ENCODE measurements around the gene STAT5A.
"Not testable (repeated sequence)": the region's sequence is repeated elsewhere in the genome, so short reads cannot be mapped to it uniquely, and the experiment has no call there.

Gene STAT5A

DNA sequence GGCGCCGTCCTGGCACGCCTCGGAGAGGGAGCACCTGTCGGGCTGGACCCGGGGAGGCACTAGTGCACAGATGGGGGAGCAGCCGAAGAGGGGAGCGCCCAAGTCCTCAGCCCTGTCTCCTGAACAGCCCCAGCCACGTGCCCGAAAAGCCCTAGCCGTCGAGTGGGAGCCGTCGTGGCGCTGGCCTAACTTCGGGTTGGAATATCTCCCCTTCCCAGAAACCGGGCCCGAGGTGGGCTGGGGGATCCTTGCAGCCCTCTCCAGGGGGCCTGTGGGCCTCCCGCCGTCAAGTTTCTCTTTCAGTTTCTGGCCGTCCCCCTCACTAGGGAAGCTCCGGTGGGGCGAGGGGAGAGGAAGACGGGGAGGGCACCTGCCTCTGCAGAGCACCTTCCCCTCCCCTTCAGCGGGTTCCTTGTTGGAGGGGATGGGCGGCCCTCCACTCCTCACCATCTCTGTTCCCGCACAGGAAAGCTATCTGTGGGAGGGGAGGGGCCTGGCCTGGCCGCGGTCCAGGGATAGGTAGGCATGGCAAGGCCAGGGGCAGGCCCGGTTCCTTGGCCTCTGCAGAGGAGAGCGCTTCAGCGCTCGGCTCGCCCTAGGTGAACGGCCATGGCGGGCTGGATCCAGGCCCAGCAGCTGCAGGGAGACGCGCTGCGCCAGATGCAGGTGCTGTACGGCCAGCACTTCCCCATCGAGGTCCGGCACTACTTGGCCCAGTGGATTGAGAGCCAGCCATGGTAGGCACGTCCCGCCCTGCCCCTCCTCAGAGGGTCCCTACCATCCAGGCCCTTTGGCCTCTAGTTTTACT is 709 bp downstream of the STAT5A start:
- no peak for DNase-seq (ENCODE audit: low read depth)
- H3K4me3 ChIP-seq (ENCODE audit: low read depth, low read length) = peak overlapping the region; percentile 30
- TF ChIP-seq, protein P1, sequence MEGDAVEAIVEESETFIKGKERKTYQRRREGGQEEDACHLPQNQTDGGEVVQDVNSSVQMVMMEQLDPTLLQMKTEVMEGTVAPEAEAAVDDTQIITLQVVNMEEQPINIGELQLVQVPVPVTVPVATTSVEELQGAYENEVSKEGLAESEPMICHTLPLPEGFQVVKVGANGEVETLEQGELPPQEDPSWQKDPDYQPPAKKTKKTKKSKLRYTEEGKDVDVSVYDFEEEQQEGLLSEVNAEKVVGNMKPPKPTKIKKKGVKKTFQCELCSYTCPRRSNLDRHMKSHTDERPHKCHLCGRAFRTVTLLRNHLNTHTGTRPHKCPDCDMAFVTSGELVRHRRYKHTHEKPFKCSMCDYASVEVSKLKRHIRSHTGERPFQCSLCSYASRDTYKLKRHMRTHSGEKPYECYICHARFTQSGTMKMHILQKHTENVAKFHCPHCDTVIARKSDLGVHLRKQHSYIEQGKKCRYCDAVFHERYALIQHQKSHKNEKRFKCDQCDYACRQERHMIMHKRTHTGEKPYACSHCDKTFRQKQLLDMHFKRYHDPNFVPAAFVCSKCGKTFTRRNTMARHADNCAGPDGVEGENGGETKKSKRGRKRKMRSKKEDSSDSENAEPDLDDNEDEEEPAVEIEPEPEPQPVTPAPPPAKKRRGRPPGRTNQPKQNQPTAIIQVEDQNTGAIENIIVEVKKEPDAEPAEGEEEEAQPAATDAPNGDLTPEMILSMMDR (IDR thresholded peaks at IDR 0.05; ENCODE audit: low read depth, low read length, missing control alignments) = no peak
- in situ Hi-C loops (cut with HindIII; ENCODE audit: low sequenced_read_pairs) = no loop called here

DNA sequence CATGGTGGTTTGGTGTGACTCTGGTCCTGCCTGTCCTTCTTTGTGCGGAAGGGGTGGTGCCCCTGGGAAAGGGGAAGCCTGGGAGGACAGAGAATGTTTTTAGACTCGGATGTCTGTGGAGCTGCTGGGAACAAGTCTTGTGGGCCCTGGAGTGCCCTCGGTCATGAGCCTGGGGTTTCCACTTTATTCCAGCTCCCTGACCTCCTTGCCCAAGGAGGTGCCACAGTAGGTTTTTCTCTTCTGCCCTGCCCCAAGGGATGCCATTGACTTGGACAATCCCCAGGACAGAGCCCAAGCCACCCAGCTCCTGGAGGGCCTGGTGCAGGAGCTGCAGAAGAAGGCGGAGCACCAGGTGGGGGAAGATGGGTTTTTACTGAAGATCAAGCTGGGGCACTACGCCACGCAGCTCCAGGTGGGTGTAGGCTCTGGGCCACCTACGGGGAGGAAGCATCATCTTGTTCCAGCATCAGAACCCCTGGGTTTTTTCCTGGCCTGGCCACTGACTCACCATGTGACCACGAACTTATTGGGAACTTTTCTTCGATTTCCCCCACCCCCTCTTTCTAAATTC is 1.4 kb downstream of the STAT5A start:
- H3K4me3 ChIP-seq (ENCODE audit: low read depth, low read length) = no peak overlapping the region
- TF ChIP-seq, protein P1 (IDR thresholded peaks at IDR 0.05; ENCODE audit: low read depth, low read length, missing control alignments) = no peak
- DNase-seq (ENCODE audit: low read depth) = no peak
- in situ Hi-C loops (cut with HindIII; ENCODE audit: low sequenced_read_pairs) = no loop called here

DNA sequence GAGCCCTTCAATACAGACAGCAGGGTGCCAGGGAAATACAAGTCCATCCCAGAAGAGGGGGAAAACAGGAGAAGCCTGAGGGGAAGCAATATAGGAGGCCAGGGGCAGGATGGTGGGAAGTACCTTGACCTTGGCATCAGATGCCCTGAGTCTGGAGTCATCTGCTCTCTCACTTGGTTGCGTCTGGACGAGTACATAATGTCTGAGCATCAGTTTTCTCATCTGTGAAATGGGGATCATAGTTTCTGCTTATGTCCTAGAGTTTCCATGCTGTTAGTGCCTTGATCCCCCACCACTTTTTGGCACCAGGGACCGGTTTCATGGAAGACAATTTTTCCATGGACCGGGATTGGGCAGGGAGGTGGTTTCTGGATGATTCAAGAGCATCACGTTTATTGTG is 2.3 kb downstream of the STAT5A start:
- DNase-seq (ENCODE audit: low read depth) = no peak
- in situ Hi-C loops (cut with HindIII; ENCODE audit: low sequenced_read_pairs) = no loop called here
- H3K4me3 ChIP-seq (ENCODE audit: low read depth, low read length) = no peak overlapping the region
- TF ChIP-seq, protein P1 (IDR thresholded peaks at IDR 0.05; ENCODE audit: low read depth, low read length, missing control alignments) = no peak

DNA sequence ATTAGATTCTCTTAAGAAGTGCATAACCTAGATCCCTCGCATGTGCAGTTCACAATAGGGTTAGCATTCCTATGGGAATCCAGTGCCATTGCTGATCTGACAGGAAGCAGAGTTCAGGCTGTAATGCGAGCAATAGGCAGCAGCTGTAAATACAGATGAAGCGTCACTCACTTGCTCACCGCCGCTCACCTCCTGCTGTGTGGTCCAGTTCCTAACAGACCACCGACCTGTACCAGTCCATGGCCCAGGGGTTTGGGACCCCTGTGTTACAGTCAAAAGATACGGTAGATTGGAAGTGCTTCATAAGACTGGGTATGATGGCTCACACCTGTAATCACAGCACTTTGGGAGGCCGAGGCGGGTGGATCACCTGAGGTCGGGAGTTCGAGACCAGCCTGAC is 2.8 kb downstream of the STAT5A start:
- TF ChIP-seq, protein P1 (IDR thresholded peaks at IDR 0.05; ENCODE audit: low read depth, low read length, missing control alignments) = no peak
- no peak for DNase-seq (ENCODE audit: low read depth)
- no peak overlapping the region for H3K4me3 ChIP-seq (ENCODE audit: low read depth, low read length)
- in situ Hi-C loops (cut with HindIII; ENCODE audit: low sequenced_read_pairs) = no loop called here

DNA sequence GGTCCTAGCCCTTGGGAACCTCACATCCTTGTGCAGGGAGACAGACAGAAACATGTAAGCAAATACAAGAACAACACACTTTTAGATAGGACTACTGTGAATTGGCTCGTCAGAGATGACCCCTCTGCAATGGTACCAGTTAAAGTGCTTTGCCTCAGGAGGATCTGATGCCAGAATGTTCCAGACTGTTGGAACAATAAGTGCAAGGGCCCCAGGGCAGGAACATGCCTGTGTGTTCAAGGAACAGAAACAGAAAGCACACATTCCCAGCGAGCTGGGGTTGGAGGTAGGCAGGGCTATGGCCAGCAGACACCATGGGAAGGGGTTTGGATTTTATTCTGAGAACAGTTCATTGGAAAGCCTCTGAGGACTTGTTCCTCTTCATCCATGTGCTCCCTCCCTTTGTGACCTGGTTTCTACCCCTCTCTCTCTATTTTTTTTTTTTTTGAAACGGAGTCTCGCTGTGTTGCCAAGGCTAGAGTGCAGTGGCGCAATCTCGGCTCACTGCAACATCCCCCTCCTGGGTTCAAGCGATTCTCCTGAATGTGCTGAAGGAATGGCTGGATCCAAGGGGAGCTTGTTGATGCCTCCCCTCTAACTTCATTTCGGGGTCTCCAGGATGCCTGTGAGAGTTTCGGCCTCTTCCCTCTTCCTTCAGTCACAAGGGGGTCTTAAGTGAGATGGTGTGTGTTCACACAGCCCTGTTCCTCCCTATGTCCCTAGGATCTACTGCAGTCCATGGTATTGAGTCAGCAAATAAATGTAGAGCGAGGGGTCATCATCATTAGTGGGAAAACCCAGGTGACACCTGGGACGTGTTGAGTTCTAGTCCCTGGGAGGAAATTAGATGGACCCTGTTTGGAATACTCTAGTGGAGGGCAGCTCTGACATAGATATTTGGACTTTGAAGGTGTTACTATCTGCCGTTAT is 6.4 kb downstream of the STAT5A start:
- DNase-seq (ENCODE audit: low read depth) = no peak
- no peak overlapping the region for H3K4me3 ChIP-seq (ENCODE audit: low read depth, low read length)
- TF ChIP-seq, protein P1 (IDR thresholded peaks at IDR 0.05; ENCODE audit: low read depth, low read length, missing control alignments) = no peak
- in situ Hi-C loops (cut with HindIII; ENCODE audit: low sequenced_read_pairs) = no loop called here

DNA sequence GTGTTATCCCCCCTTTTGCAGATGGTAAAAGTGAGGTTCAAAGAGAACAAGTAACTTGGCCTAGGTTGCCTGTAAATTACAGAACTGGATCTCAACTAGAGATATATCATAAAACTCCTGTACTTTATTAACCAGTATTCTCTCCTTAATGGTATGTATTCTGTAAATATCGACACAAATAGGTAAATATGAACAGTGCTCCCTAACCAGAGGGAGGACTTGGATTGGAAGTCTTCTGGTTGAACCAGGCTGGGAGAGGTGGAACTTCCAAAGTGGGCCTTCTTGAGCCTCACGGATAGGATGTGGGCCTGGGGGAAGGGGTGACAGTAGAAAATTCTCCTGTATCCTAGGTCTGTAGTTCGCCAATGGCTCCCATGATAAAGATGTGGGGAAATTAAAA is 7.7 kb downstream of the STAT5A start:
- TF ChIP-seq, protein P1 (IDR thresholded peaks at IDR 0.05; ENCODE audit: low read depth, low read length, missing control alignments) = no peak
- no peak for DNase-seq (ENCODE audit: low read depth)
- in situ Hi-C loops (cut with HindIII; ENCODE audit: low sequenced_read_pairs) = no loop called here
- no peak overlapping the region for H3K4me3 ChIP-seq (ENCODE audit: low read depth, low read length)

DNA sequence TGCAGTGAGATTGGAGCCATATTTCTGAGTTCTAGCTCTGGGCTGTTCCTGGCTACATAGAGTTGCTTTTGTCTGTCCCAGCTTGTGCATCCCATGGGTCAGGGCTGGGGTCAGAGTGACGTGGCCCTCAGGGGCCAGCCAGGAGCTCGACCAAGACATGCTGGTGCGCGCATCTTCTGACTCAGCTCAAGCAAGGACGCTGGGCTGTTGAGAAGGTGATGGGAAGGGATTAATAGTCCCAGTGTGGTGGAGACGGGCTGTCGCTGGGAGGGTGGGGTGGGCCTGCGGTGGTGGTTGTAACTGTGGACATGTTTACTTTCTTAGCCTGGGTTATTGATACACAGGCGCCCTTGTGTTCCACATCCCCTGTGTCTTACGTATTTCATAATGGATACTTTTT is 9.5 kb downstream of the STAT5A start:
- in situ Hi-C loops (cut with HindIII; ENCODE audit: low sequenced_read_pairs); H3K4me3 ChIP-seq (ENCODE audit: low read depth, low read length); DNase-seq (ENCODE audit: low read depth): not testable (repeated sequence)

DNA sequence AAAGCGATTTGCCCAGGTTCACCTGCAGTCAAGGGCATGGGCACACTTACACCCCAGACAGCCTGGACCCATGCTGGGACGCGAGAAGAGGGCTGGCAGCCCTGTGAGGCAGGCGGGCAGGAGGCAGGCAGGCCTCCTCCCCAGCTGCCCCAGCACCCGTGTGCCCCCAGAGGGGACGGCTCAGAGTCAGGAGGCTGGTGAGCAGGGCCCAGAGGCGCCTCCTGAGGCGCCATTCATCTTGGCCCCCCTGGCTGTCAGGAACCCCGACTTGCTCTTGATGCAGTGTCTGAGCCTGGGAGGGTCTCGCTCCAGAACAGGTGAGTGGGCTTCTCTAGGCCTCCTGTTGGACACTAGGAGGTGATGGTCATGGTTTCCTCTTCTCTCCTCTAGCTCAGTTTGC is 11.1 kb downstream of the STAT5A start:
- H3K4me3 ChIP-seq (ENCODE audit: low read depth, low read length); DNase-seq (ENCODE audit: low read depth); in situ Hi-C loops (cut with HindIII; ENCODE audit: low sequenced_read_pairs): not testable (repeated sequence)

DNA sequence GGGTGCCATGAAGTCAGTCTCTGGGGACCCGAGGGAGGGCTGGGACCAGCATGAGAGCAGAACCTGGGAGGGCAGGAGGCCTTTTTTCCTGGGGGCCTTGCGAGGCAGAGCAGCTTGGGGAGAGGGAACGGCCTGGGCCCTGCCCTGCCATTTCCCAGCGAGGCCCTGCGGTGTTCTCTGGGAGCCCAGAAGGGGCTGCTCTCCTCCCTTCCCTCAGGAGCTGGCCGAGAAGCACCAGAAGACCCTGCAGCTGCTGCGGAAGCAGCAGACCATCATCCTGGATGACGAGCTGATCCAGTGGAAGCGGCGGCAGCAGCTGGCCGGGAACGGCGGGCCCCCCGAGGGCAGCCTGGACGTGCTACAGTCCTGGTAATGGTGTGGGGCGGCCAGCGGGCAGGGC is 11.6 kb downstream of the STAT5A start:
- DNase-seq (ENCODE audit: low read depth); H3K4me3 ChIP-seq (ENCODE audit: low read depth, low read length); in situ Hi-C loops (cut with HindIII; ENCODE audit: low sequenced_read_pairs): not testable (repeated sequence)

All from astrocyte of the cerebellum (primary cell).